LNCaP clone FGC (cell line): Measurements from ENCODE around the gene FRMD4A.

Source experiments
- DNase-seq: peaks from one replicate; pipeline ENCODE4 v3.0.0-alpha.2; 2011; ENCODE audit warnings: low read depth
- H3K4me3 ChIP-seq: 2 replicates; pipeline ENCODE4 v1.5.1; 2011; ENCODE audit warnings: mild to moderate bottlenecking, low read depth, low read length, control low read depth
- TF ChIP-seq, protein P1 (sequence below): IDR thresholded peaks from 2 replicates; pipeline ENCODE4 v1.5.1; 2012; ENCODE audit warnings: mild to moderate bottlenecking; ENCODE audit not compliant: control insufficient read depth, insufficient read depth; ENCODE audit errors: extremely low read depth

Gene FRMD4A

GRCh38 chr10:14195433-14195832, 135.3 kb downstream of the FRMD4A start:
- no peak for DNase-seq
- no peak overlapping the region for H3K4me3 ChIP-seq
- TF ChIP-seq, protein P1, sequence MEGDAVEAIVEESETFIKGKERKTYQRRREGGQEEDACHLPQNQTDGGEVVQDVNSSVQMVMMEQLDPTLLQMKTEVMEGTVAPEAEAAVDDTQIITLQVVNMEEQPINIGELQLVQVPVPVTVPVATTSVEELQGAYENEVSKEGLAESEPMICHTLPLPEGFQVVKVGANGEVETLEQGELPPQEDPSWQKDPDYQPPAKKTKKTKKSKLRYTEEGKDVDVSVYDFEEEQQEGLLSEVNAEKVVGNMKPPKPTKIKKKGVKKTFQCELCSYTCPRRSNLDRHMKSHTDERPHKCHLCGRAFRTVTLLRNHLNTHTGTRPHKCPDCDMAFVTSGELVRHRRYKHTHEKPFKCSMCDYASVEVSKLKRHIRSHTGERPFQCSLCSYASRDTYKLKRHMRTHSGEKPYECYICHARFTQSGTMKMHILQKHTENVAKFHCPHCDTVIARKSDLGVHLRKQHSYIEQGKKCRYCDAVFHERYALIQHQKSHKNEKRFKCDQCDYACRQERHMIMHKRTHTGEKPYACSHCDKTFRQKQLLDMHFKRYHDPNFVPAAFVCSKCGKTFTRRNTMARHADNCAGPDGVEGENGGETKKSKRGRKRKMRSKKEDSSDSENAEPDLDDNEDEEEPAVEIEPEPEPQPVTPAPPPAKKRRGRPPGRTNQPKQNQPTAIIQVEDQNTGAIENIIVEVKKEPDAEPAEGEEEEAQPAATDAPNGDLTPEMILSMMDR, result no peak

DNA sequence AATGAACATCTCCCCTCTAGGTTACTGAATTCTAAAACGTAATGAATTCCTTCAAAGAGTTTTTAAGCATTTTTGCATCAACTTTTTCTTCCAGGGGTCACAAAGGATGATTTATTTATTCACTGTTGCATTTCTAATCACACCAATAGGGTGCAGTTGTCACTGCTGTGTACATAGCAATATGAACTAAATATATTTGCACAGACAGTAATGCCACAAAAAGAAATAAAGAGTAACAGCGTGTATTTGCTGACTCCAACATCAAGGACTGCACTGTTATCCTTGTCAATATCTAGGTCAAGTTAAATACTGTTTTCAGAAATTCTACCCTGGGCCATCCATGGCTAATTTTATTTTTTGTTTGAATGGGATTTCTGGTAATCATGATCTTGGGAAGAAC, 138.0 kb downstream of the FRMD4A start:
- TF ChIP-seq, protein P1, result no peak
- no peak overlapping the region for H3K4me3 ChIP-seq
- no peak for DNase-seq

DNA sequence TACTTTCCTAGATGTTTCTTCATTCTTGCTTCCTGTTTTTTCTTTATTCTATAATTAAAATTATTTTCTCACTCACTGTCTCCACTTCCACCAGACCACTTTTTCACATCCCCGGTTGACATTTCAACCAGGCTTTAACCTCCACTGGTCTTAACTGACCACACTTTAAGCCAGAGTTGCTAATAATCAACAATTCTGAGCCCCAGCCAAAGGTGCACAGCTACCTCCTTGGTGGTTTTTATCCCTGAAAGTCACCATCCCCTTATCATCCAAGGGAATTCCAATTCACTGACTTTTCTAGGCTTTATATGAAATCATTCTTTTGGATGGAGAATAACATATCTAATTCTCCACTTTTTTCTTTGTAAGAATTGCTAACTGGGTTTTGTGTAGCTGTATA, 138.9 kb downstream of the FRMD4A start:
- DNase-seq, result no peak
- TF ChIP-seq, protein P1, result no peak

DNA sequence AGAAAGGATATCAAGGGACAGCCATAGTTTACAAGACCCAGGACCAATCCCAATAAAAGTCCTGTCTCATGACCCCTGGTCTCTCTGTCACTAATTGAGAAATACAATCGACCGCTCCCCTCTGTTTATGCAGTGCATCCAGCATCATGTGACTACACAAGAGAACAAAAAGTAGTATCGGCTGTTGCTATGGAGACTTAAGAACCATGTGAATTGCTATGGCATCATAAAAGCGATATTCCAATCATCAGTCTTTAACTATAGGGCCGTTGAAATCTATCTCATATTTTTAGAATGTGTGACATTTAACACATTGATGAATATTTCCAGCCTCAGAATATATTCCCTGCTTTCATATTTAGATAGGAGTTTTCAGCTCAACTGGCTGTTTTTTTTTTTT, 139.3 kb downstream of the FRMD4A start:
- H3K4me3 ChIP-seq, result no peak overlapping the region
- DNase-seq, result no peak
- TF ChIP-seq, protein P1, result no peak

More for the DNA sequence above, 138.9 kb downstream of the FRMD4A start:
- H3K4me3 ChIP-seq, result no peak overlapping the region

DNA sequence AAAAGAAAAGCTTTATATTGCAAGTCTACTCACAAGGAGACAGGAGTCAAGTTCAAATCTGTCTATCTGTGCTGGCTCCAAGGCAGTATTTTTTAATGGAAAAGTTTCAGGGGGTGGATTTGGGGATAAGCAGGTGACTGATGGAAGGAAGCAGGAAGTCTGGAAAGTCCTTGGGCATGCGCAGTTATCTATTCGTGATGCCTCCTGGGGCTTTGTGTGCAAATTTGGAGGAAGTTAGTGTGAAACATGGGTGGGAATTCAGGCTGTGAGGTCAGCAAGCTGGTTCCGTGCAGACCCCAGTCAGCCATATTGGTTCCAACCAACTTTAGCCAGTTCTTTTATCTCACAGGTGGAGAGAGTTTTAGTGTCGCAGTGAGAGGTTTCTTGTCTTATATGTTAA, 140.0 kb downstream of the FRMD4A start:
- no peak overlapping the region for H3K4me3 ChIP-seq
- no peak for DNase-seq
- TF ChIP-seq, protein P1, result no peak

- no peak overlapping the region for H3K4me3 ChIP-seq
- DNase-seq, result no peak
- TF ChIP-seq, protein P1, result peak; percentile 29; the same call in 1 of the 2 replicates
Measured at GRCh38 chr10:14186245-14186644, 144.5 kb downstream of the FRMD4A start.

DNA sequence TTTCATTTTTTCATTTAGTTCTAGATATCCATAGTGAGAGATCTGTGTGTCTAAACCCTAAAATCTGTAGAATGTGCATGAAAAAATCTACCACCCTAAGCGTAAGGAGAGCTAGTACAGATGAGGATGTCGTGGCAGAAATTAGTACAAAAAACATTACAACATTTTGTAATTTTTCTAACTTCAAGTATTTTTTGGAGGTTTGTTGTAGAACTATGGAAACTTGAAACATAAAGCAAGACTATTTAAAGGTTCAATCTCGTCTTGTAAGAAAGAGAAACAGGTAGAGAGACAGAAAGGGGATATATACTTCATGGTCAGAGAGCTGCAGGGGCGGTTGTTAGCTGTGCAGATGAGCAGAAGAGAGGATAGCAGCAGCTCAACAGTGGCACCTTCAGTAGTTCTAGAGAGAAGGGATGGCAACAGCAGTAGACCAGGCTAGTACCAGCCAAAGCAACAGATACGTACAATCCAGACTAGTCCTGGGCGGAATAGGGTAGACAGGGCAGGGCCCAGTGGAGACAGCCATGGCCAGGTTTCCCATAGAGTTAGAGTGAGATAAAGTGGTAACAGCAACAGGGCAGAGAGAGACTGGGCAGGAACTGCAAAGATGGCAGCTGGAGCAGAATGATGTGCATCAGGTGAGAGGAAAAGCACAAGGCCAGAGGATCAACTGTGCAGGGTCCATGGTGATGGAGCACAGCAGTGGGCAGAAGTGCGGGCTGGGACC, 145.2 kb downstream of the FRMD4A start:
- TF ChIP-seq, protein P1, result no peak
- DNase-seq, result no peak
- H3K4me3 ChIP-seq, result no peak overlapping the region
